Hindlimb muscle (tissue), 1 donor: Measurements from ENCODE around the gene CDK5. TPM values are rescaled to one million over a fixed set of nuclear protein-coding genes. Genes with fewer than 3 reads are reported as not detected.

Source experiments
- DNase-seq: peaks from one replicate; pipeline ENCODE4 v3.0.0-alpha.2; 2013
- polyA plus RNA-seq: library from polyadenylated mRNA; unstranded; fragments of 120-200 nt; gene quantifications from one replicate; pipeline ENCODE4 v1.2.1, GENCODE V29; 2013; ENCODE audit not compliant: insufficient read length

Gene CDK5
- polyA plus RNA-seq, 1 donor = 9.7 TPM

DNA sequence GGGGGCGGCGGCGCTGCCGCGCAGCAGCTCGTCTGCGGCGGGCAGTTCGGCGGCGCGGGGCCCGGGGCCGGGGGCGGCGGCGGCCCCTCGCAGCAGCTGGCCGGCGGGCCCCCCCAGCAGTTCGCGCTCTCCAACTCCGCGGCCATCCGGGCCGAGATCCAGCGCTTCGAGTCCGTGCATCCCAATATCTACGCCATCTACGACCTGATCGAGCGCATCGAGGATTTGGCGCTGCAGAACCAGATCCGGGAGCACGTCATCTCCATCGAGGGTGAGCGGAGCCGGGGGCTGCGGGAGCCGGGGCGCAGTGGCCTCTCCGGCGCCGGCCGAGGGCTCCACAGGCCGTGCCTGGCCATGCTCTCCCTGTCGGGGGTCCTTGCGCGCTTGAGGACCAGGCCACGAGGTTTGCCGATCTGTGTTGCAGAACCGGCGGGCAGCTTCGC, 29.1 kb upstream of the CDK5 start:
- no peak for DNase-seq

DNA sequence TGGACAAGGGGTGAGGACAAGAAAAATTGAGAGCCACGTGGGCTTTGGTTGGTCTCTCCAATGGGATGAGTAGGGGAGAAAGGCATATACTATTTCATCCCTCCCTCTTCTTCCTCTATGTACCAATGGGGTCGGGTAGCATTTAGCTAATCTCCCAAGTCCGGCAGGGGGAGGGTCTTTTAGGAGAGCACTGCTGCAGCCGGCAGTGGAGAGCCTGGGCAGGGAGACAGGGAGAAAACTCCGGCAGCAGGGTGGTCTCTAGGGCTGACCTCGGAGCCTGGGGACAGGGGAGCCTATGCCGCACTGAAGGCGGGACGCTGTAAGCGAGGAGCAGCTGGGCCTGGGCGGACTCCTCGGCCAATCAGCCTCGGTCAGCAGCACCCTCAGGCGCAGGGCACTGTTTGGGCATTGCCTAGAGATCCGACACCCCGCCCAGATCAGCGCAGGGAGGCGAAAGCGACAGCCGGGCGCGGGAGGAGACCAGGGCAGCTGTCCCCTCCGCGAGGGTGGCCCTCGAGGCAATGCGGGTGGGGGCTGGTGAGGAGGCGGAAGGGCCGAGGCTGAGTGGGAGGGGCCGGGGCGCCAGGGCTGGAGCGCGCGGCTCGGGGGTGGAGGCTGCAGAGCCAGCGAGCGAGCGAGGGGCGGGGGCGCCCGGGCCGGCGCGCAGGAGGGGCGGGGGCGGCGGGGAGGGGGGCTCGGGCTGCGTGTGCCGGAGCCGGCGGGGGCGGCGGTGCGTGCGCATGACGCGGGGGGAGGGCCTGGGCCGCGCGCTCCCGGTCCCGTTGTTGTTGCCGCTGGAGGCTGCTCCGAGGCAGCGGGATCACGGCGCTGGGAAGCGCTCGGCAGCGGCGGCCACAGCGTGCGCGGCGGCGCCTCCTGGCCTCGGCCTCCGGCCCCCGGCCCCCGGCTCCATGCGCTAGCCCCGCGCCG, 28.3 kb upstream of the CDK5 start, which contains the start of gene AGAP3:
AGAP3 (plus strand) TSS at position 785 of the 930 bp plus-strand sequence. CDS start 267 bp downstream, outside the sequence.
- peak; percentile 89 for DNase-seq

GRCh38 chr7:151085329-151085690, 27.6 kb upstream of the CDK5 start:
- DNase-seq = no peak

DNA sequence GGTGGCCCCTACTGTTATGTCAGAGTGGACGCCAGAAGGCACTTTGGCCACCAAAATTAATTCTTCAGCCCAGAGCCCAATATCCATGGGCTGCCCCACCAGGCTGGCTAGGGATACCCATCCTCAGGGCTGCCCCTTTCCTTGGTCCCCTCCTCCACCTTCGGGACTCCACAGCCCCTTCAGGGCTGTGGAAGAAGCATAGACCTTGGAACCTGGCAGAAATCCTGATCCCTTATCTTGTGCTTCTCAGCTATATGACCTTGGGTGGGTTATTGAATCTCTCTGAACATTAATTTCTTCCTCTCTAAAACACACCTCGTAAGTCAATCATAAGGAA, 26.1 kb upstream of the CDK5 start:
- DNase-seq = no peak

DNA sequence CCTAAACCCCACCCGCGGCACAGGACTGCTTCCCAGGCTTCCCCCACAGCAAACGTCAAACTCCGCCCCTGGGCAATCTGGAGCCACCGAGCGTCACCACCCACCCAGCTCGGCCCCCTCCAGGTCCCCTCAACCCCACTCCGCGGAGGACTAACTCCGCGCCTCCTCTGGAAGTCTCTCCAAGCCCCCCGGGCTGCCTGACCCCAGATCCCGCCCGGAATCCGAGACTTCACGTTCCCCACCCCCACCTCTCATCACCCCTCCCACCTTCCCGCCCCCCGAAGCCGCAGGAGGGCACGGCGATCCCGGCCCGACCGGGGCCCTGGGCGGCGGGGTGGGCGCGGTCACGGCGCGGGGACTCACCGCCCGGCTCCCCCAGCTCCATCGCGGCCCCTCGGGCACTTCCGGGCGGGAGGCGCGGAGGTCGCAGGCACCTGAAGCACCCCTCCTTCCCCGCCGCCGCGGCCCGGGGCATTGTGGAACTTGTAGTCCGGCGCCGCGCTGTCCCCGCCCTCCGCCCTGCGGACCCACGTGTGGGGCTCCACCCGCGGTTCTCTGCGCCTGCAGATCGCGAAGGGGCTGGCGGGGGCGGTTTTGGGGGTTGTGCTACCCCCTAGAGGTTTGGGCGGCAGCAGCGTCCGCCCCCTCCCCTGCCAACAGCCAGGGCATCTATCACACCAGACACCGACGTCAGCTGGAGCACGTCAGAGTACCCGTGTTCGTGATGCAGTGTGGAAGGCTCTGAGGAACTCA, 25.6 kb upstream of the CDK5 start, which contains the start of gene TMUB1:
TMUB1 (minus strand) TSS at position 423 of the 753 bp plus-strand sequence. CDS start 930 bp downstream, outside the sequence.
- DNase-seq = no peak

- DNase-seq = no peak
These were observed 24.7 kb upstream of the CDK5 start for GRCh38 chr7:151082141-151083070.

DNA sequence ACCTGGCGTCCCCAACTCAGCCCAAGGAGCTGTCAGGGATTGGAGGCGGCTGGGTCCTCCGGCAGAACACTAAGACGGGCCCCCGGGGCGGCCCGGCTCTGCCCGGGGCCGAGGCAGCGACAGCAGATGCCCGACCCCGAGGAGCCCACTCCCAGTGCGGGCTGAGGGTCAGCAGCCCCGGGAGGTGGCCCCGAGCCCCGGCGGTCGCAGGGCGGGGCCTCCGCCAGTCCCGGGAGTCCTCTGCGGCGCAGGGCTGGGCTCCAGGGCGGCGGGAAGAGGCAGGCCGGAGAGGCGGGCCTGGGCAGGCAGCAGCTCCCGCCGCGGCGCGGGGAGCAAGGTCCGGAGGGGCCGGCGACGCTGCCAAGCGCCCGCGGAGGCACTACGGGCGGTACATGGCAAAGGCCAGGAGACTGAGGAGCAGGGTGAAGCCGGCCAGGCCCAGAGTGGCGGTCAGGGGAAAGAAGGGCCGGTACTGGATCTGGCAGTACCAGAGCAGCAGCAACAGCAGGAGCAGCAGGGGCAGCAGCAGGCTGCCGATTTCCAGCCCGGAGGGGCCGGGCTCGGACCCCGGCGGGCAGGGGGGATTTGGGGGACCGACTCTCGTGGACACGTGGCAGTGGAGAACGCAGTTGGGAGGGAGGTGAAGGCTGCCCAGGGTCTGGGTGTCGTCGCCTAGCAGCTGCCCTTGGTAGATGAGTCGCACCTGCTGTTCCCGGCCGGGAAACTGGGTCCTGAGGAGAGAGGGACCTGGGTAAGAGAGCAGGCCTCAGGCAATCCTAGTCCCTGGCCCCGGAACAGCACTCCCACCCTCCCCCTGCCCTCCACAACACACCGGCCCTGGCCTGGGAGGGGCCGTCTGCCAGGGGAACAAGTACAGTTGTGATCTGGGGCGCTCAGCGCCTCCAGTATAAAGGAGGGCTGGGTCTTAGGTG, 23.7 kb upstream of the CDK5 start:
- DNase-seq = no peak

GRCh38 chr7:151080522-151081169, 22.9 kb upstream of the CDK5 start, which contains the start of gene FASTK:
Gene FASTK, minus strand, starts transcription at chr7:151080809. Its CDS starts 43 bp downstream, at chr7:151080766.
- DNase-seq = peak; percentile 94

DNA sequence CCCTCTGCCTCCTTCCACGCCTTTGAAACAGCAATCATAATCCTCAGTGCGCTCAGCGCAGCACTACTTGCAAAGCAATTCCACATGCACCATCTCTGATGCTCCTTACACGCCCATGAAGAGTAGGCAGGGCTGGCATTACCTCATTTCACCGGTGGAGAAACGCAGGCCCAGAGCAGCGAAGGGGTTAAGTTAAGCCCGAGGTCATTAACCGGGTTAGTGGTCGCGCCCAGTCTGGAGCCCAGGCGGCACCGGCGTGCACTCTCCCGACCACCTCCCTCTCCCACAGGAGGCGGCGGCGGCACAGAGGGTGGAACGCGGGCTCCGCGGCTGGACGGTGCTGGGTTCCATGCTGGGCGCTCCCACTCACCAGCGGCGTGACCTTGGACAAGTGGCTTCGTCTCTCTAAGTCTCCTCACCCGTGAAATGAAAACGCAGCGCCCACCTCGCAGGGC, 22.4 kb upstream of the CDK5 start:
- DNase-seq = no peak

- no peak for DNase-seq
These were observed 21.7 kb upstream of the CDK5 start for GRCh38 chr7:151079199-151079910.

- DNase-seq = no peak
These were observed 20.7 kb upstream of the CDK5 start for GRCh38 chr7:151078233-151079040.

- no peak for DNase-seq
These were observed 20.1 kb upstream of the CDK5 start for GRCh38 chr7:151077705-151078232.

GRCh38 chr7:151076863-151077704, 19.4 kb upstream of the CDK5 start:
- DNase-seq = no peak

GRCh38 chr7:151075978-151076426, 18.3 kb upstream of the CDK5 start:
- DNase-seq = no peak

- DNase-seq = no peak
These were observed 17.9 kb upstream of the CDK5 start for GRCh38 chr7:151075662-151075971.

GRCh38 chr7:151074817-151075661, 17.3 kb upstream of the CDK5 start:
- no peak for DNase-seq

DNA sequence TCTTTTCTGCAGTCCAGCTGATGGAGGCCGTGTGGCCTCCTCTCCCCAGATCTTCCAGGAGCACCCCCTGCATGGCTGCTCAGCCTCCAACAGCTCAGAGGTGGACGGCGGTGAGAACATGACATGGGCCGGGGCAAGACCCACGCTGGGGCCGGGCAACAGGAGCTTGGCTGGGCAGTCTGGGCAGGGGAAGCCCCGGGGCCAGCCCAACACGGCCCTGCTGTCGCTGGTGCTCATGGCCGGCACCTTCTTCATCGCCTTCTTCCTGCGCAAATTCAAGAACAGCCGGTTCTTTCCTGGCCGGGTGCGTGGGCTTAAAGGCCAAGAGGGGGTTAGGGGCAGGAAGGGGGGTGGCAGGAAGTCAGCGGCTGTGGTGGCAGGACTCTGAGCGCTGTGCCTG, 16.3 kb upstream of the CDK5 start:
- no peak for DNase-seq
